HG02981 (cell line): ENCODE measurements around the gene L3MBTL4.

Experiments used
- ATAC-seq: cut with Tn5 transposase; IDR thresholded peaks from one replicate; pipeline ENCODE4 v1.9.1; 2021; ENCODE audit warnings: mild to moderate bottlenecking, moderate library complexity; ENCODE audit not compliant: unreplicated experiment

The L3MBTL4 gene

DNA sequence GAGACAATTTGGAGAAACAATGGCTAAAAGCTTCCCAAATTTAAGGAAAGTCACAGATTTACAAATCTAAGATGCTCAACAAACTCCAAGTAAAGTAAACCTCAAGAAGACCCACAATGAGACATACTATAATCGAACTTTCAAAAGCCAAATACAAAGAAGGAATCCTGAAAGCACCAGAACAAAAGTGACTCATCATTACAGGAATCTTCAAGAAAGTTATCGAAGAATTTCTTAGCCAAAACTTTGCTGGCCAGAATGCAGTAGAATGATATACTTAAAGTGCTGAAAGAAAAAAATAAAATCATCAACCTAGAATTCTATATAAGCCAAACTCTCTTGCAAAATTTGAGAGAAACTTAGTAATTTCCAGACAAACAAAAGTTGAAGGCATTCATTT lies 412.8 kb downstream of the L3MBTL4 start:
- no peak for ATAC-seq

DNA sequence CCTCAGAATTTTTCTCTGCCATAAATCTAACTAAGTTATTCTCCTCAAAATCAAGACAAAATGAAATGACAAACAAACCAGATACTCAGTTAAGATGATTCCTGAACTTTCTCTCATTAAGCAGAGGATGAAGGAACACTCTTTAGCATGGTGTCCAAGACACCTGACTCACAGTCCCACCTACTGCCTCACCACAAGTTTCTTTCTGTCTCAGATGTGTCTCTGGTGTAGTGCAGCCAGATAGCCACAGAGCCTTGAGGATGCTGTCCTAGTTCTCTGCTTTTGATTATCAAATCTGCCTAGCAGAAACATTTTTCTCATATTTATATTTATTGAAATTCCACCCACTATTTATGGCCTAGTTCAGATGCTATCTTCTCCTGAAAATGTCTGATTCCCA lies 415.8 kb downstream of the L3MBTL4 start:
- peak; percentile 95 for ATAC-seq

DNA sequence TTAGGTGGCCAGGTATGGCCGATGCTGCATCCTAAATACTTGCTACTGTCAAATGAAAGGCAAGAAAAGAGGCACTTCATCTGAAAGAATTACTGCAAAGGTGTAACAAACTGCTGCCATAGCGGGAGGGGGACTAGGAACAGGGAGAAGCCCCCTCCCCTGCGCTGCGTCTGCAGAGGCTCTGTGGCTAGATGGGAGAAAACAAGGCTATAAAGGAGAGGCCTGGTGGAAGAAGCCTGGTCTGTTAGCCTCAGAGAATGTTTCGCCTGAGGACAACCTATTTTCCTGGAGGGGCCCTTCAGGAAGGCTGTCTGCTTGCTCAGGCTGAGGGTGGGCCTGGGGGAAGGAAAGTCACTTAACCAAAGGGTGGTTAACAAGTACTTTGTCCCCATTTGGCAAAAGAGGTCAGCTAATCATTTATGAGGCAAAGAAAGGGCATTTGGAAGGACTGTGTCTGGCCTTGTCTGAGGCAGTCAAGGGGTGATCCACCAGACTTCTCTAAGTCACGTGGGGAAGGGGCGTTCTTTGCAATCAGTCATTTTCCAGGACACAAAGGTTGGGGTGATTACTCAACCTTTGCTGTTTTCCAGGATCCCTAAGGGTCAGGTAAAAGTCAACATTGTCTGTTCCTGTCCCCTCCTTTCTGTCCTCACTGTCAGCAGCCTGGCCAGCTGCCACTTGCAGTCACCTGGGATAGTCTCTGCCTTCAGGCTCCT lies 416.4 kb downstream of the L3MBTL4 start:
- peak; percentile 39 for ATAC-seq

DNA sequence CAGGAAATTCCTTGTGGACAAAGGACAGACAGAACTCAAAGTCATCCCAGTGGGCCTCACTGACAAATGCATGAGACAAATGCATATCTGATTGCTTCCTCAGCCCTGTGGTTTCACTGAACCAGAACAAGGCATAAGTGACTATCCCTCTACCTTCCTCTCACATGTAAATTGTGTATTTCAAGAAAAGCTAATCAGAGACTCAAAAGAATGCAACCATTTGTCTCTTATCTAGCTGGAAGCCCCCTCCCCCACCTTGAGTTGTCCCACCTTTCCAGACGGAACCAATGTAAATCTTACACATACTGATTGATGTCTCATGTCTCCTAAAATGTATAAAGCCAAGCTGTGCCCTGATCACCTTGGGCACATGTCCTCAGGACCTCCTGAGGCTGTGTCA lies 417.4 kb downstream of the L3MBTL4 start:
- ATAC-seq, result no peak

- ATAC-seq, result no peak
These were observed 419.1 kb downstream of the L3MBTL4 start for GRCh38 chr18:5995626-5996025.

DNA sequence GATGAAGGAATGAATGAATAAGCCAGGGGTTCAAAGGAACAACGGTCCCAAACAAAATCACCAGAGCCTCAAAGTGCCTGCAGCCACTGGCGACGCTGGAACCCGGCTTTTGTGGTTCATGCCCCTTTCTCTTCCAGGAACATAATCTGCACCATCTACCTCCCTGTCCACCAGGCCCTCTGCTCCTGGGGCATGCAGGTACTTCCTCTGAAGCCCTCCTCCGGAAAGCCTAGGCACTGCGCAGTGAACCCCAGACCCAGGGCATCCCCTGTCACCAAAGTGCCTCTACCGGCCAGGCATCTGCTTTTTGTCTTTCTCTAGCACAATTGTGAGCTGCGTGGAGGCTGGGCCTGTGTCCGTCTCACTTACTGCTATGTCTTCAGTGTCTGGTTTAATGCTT lies 420.8 kb downstream of the L3MBTL4 start:
- no peak for ATAC-seq

GRCh38 chr18:5992381-5992780 lies 422.3 kb downstream of the L3MBTL4 start:
- ATAC-seq, result no peak

- no peak for ATAC-seq
These were observed 427.5 kb downstream of the L3MBTL4 start for GRCh38 chr18:5987249-5987648.

- no peak for ATAC-seq
These were observed 428.3 kb downstream of the L3MBTL4 start for GRCh38 chr18:5986257-5986931.

GRCh38 chr18:5984245-5984644 lies 430.5 kb downstream of the L3MBTL4 start:
- ATAC-seq, result no peak

DNA sequence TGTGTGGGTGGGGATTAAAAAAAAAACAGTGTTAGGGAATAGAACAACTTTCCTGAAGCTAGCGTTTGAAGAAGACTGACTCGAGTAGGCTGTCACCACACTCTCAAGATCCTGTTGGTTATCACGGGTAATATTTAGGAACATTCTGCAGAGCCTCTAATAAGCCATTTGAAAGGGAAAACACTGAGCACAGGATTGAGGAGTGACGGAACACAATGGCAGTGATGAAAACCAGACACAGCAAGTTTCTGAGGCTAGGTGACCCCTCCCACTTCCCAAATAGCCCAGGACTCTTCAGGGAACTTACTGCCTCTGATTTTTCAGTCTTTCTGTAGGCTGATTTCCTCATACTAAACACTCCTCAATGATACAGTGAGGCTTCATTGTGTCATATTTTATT lies 431.2 kb downstream of the L3MBTL4 start:
- ATAC-seq, result no peak

- ATAC-seq, result peak; percentile 42
These were observed 432.4 kb downstream of the L3MBTL4 start for GRCh38 chr18:5982332-5982731.

GRCh38 chr18:5980721-5981120 lies 434.0 kb downstream of the L3MBTL4 start:
- ATAC-seq, result no peak

- ATAC-seq, result peak; percentile 42
These were observed 434.7 kb downstream of the L3MBTL4 start for GRCh38 chr18:5979971-5980457.

GRCh38 chr18:5979176-5979888 lies 435.4 kb downstream of the L3MBTL4 start:
- no peak for ATAC-seq

GRCh38 chr18:5977022-5977421 lies 437.7 kb downstream of the L3MBTL4 start:
- no peak for ATAC-seq

DNA sequence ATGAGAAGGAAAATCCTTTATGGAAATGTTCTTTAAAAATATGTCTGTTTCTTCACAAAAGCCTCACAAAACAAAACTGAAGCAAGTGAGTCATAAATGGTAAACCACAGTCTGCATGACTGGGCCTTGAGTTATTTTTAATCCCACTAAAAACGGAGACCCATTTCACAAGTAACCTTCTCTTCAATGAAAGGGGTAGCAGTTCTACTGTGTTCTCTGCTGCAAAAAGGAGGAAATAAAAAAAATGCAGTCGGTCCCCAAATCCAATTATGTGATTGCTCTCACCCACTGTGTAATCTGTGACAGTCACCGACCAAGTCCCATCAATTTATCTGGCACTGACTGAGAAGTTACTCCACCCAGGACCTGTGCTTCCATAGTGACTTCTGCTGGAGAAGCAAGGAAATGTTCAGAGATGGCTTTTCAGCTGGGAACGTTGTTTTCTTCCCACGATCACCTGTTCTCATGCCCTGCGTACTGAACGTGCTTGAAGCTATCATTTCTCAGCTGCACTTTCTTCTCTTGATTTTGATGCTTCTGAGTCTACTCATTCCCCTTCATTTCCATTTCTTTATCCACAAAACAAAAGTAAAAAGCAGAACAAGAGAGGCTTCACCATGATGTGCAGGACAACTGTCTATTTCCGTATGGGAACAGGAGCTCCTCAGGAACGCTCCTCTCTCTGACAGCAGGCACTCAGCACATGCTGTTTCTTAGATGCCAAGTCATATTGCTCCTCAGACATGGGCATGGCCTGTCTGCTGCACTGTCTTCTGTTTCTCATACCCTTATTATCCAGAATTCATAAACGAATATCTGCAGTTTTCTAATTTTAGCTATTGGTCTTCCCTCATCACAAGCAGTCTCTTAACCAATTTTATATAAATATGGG lies 439.4 kb downstream of the L3MBTL4 start:
- peak; percentile 64 for ATAC-seq

- ATAC-seq, result no peak
These were observed 440.0 kb downstream of the L3MBTL4 start for GRCh38 chr18:5974696-5975095.

GRCh38 chr18:5973099-5973498 lies 441.6 kb downstream of the L3MBTL4 start:
- no peak for ATAC-seq

DNA sequence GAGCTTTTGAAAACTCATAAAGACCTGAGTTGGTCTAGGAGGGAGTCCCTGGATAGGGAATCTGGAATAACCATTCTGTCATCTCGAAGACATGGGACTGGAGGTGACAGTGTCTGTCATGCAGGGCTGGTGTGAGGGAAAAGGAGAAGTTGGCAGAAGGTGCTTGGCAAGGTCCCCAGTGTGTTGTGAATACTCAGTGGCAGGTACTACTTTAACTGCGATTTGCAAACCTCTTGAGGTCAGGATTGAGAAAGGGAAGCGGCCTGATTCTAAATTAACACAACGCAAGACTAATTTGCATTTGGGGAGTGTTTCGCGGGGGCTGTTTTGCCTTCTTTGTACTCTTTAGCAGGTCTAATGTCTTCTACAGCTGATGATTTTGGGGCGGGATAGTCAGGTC lies 442.4 kb downstream of the L3MBTL4 start:
- ATAC-seq, result peak; percentile 54

DNA sequence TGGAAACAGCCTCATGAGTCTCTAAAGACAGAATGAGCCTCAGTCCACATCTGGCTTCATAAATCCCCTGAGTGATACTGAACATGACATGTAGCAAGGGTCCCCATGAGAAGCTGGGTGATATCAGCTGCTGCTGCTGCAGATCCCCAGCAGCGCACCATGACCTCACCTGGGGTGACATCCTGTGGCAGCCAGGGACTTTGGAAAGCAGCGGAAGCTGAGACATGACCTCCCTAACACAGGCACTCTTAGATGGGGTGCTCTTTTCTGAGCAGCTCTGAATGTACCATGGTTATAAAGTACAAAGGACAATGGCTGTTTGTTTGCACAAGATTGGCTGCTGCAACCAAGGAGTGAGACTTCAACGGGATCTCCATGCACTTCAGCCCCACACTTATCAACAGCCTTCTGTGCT lies 444.7 kb downstream of the L3MBTL4 start:
- no peak for ATAC-seq
